HG02852 (cell line): ENCODE data around the gene DRD2.

ENCODE experiments used
- ATAC-seq: cut with Tn5 transposase; IDR thresholded peaks from one replicate; pipeline ENCODE4 v1.9.1; 2021; ENCODE audit warnings: mild to moderate bottlenecking, moderate library complexity; ENCODE audit not compliant: unreplicated experiment

DRD2 gene

GRCh38 chr11:113487622-113488021 is 12.4 kb upstream of the DRD2 start:
- ATAC-seq = no peak

- ATAC-seq = no peak
Measured at GRCh38 chr11:113484223-113484622, 9.0 kb upstream of the DRD2 start.

GRCh38 chr11:113481672-113482071 is 6.5 kb upstream of the DRD2 start:
- no peak for ATAC-seq

GRCh38 chr11:113481226-113481625 is 6.0 kb upstream of the DRD2 start:
- ATAC-seq = no peak

GRCh38 chr11:113477321-113477720 is 2.1 kb upstream of the DRD2 start:
- ATAC-seq = no peak

- no peak for ATAC-seq
Measured at GRCh38 chr11:113476553-113476952, 1.4 kb upstream of the DRD2 start.

- ATAC-seq = no peak
Measured at GRCh38 chr11:113474362-113475159, 637 bp downstream of the DRD2 start.

GRCh38 chr11:113473983-113474361 is 1.2 kb downstream of the DRD2 start:
- ATAC-seq = no peak

GRCh38 chr11:113472471-113472870 is 2.7 kb downstream of the DRD2 start:
- no peak for ATAC-seq

- no peak for ATAC-seq
Measured at GRCh38 chr11:113470233-113470632, 5.0 kb downstream of the DRD2 start.

GRCh38 chr11:113468726-113469345 is 6.4 kb downstream of the DRD2 start:
- no peak for ATAC-seq

GRCh38 chr11:113467545-113467944 is 7.7 kb downstream of the DRD2 start:
- no peak for ATAC-seq

- no peak for ATAC-seq
Measured at GRCh38 chr11:113465786-113466185, 9.4 kb downstream of the DRD2 start.

- ATAC-seq = no peak
Measured at GRCh38 chr11:113464416-113464815, 10.8 kb downstream of the DRD2 start.

GRCh38 chr11:113462830-113463229 is 12.4 kb downstream of the DRD2 start:
- ATAC-seq = no peak

GRCh38 chr11:113461639-113462038 is 13.6 kb downstream of the DRD2 start:
- no peak for ATAC-seq

GRCh38 chr11:113460469-113460868 is 14.7 kb downstream of the DRD2 start:
- no peak for ATAC-seq

GRCh38 chr11:113458189-113458588 is 17.0 kb downstream of the DRD2 start:
- no peak for ATAC-seq

GRCh38 chr11:113457784-113458183 is 17.4 kb downstream of the DRD2 start:
- no peak for ATAC-seq

GRCh38 chr11:113454455-113454854 is 20.7 kb downstream of the DRD2 start:
- no peak for ATAC-seq

- ATAC-seq = no peak
Measured at GRCh38 chr11:113449743-113450142, 25.5 kb downstream of the DRD2 start.

- ATAC-seq = no peak
Measured at GRCh38 chr11:113448316-113448677, 26.9 kb downstream of the DRD2 start.
